Measurements from ENCODE around the gene CDHR2.

The CDHR2 gene

DNA sequence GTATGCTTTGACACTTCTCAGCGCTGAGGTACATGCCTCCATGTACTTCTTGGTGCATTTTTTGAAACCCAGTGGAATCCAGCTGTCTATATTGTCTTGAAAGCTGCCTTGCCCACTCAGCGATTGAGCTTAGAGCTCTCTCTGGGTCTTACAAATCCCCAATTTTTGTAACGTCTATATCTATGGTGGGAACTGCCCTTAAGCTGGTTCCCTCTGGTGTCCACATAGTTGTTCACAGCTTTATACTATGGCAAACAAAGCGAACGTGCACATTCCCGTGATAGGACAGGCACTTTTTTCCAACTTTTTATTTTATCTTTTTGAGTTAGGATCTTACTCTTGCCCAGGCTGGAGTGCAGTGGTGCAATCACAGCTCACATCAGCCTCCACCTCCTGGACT is 20.9 kb downstream of the CDHR2 start:
- Histone ChIP-seq H3K9me2 (ENCODE audit: low read depth, low read length) (no peaks in the 10 kb centered on the region), H3K27ac (ENCODE audit: low read depth, low read length, poor library complexity, severe bottlenecking) (no peak overlapping the region), H3K27me3 (ENCODE audit: insufficient read depth, low read length) (no peaks in the 10 kb centered on the region; the same call in 1 of the 2 replicates), H3K79me2 (ENCODE audit: insufficient read depth, low read length) (no peaks in the 10 kb centered on the region), H3K4me1 (ENCODE audit: insufficient read depth, low read length, severe bottlenecking) (no peaks in the 10 kb centered on the region), H3K9me3 (ENCODE audit: low read length) (0 out of 2 replicates have a peak, but pooled peaks cover 3% of the 10 kb centered on the region), H2AFZ (ENCODE audit: low read length) (no peak overlapping the region), H3K9ac (ENCODE audit: low read length) (no peak overlapping the region), H3K4me3 (ENCODE audit: low read depth, low read length, poor library complexity, severe bottlenecking) (no peak overlapping the region), H3K36me3 (ENCODE audit: insufficient read depth, low read length) (no peaks in the 10 kb centered on the region), H3K4me2 (ENCODE audit: low read length) (no peak overlapping the region), H4K20me1 (ENCODE audit: insufficient read depth, low read length) (no peaks in the 10 kb centered on the region), H3F3A (ENCODE audit: insufficient read depth, low read length) (no peaks in the 10 kb centered on the region)
- no peak for TF ChIP-seq EZH2 (IDR thresholded peaks at IDR 0.05; ENCODE audit: borderline replicate concordance, low read length)
- TF ChIP-seq, protein P1, sequence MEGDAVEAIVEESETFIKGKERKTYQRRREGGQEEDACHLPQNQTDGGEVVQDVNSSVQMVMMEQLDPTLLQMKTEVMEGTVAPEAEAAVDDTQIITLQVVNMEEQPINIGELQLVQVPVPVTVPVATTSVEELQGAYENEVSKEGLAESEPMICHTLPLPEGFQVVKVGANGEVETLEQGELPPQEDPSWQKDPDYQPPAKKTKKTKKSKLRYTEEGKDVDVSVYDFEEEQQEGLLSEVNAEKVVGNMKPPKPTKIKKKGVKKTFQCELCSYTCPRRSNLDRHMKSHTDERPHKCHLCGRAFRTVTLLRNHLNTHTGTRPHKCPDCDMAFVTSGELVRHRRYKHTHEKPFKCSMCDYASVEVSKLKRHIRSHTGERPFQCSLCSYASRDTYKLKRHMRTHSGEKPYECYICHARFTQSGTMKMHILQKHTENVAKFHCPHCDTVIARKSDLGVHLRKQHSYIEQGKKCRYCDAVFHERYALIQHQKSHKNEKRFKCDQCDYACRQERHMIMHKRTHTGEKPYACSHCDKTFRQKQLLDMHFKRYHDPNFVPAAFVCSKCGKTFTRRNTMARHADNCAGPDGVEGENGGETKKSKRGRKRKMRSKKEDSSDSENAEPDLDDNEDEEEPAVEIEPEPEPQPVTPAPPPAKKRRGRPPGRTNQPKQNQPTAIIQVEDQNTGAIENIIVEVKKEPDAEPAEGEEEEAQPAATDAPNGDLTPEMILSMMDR (IDR thresholded peaks at IDR 0.05; ENCODE audit: low read length), result no peak

DNA sequence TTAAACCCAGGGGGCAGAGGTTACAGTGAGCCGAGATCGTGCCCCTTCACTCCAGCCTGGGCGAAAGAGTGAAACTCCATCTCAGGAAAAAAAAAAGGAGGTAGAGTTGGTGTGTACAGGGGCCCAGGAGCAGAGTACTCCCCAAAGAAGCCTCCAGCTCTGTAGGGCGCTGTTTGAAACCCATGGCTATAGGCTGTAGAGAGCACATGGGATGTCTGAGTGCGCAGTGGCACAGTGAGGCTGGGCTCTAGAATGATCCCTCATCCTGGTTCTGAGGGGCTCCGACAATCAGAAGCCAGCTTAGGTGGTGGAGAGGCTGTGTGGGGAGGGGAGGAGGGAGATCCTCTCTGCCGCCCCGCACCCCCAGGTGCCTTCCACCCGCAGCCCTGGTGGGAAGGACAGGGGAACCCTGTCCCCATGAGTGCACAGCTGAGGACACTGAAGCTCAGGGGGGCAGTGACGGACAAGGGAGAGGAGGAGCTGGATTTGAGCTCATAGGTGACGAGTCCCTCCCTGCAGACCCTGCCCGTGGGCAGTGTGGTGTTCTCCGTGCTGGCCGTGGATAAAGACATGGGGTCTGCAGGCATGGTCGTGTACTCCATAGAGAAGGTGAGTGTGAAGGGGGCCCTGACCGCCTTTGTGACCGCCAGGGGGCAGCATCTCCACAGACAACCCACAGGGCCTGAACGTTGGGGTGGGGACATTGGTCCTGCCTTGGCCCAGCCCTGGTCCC is 24.6 kb downstream of the CDHR2 start:
- Histone ChIP-seq H2AFZ (ENCODE audit: low read length) (no peak overlapping the region), H3K79me2 (ENCODE audit: insufficient read depth, low read length) (no peaks in the 10 kb centered on the region), H3F3A (ENCODE audit: insufficient read depth, low read length) (no peaks in the 10 kb centered on the region), H3K36me3 (ENCODE audit: insufficient read depth, low read length) (no peaks in the 10 kb centered on the region), H3K9me3 (ENCODE audit: low read length) (no peaks in the 10 kb centered on the region), H3K9ac (ENCODE audit: low read length) (no peak overlapping the region), H3K4me1 (ENCODE audit: insufficient read depth, low read length, severe bottlenecking) (no peaks in the 10 kb centered on the region), H3K9me2 (ENCODE audit: low read depth, low read length) (no peaks in the 10 kb centered on the region), H3K27me3 (ENCODE audit: insufficient read depth, low read length) (no peaks in the 10 kb centered on the region), H3K4me2 (ENCODE audit: low read length) (no peak overlapping the region), H4K20me1 (ENCODE audit: insufficient read depth, low read length) (no peaks in the 10 kb centered on the region), H3K4me3 (ENCODE audit: low read depth, low read length, poor library complexity, severe bottlenecking) (no peak overlapping the region), H3K27ac (ENCODE audit: low read depth, low read length, poor library complexity, severe bottlenecking) (no peak overlapping the region)
- TF ChIP-seq, protein P1 (IDR thresholded peaks at IDR 0.05; ENCODE audit: low read length), result peak; percentile 85
- no peak for TF ChIP-seq EZH2 (IDR thresholded peaks at IDR 0.05; ENCODE audit: borderline replicate concordance, low read length)

DNA sequence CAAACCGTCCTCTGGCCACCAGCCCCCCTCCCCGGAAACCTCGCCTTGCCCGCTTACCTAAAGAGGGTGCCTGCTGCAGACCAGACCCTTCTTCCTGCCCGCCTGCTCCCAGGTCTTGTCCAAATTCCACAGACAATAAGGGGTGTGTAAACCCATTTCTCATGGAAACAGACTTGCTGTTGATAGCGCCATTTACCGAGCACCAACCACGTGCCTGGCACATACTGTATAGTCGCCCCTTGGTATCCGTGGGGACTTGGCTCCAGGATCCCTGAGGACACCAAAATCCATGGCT is 25.1 kb downstream of the CDHR2 start:
- H3K79me2 ChIP-seq (ENCODE audit: insufficient read depth, low read length), result no peaks in the 10 kb centered on the region
- no peaks in the 10 kb centered on the region for H3K36me3 ChIP-seq (ENCODE audit: insufficient read depth, low read length)
- H3F3A ChIP-seq (ENCODE audit: insufficient read depth, low read length), result no peaks in the 10 kb centered on the region
- H3K9me3 ChIP-seq (ENCODE audit: low read length), result no peaks in the 10 kb centered on the region
- H4K20me1 ChIP-seq (ENCODE audit: insufficient read depth, low read length), result no peaks in the 10 kb centered on the region
- TF ChIP-seq, protein P1 (IDR thresholded peaks at IDR 0.05; ENCODE audit: low read length), result no peak; the same call in 1 of the 2 replicates
- TF ChIP-seq EZH2 (IDR thresholded peaks at IDR 0.05; ENCODE audit: borderline replicate concordance, low read length), result no peak
- no peaks in the 10 kb centered on the region for H3K4me1 ChIP-seq (ENCODE audit: insufficient read depth, low read length, severe bottlenecking)
- H2AFZ ChIP-seq (ENCODE audit: low read length), result no peak overlapping the region
- no peak overlapping the region for H3K9ac ChIP-seq (ENCODE audit: low read length)
- no peaks in the 10 kb centered on the region for H3K9me2 ChIP-seq (ENCODE audit: low read depth, low read length)
- no peak overlapping the region for H3K4me2 ChIP-seq (ENCODE audit: low read length)
- peaks cover 3% of the 10 kb centered on the region; the same call in 1 of the 2 replicates for H3K27me3 ChIP-seq (ENCODE audit: insufficient read depth, low read length)
- H3K4me3 ChIP-seq (ENCODE audit: low read depth, low read length, poor library complexity, severe bottlenecking), result no peak overlapping the region
- no peak overlapping the region for H3K27ac ChIP-seq (ENCODE audit: low read depth, low read length, poor library complexity, severe bottlenecking)

Data from OCI-LY1 (cell line).